A549 (cell line): ENCODE measurements around the gene TMEM170A. TPM values are rescaled to one million over a fixed set of nuclear protein-coding genes. Genes with fewer than 3 reads are reported as not detected.
"Not testable (repeated sequence)": the region's sequence is repeated elsewhere in the genome, so short reads cannot be mapped to it uniquely, and the experiment has no call there.

Source experiments
- ATAC-seq, 2 experiments: fragments of 200-7000 bp in 1 of 2; fragments of >200 bp in 1 of 2; cut with Nextera tagmentation in 1 of 2; cut with Tn5 transposase in 1 of 2; 3 replicates each; pipeline versions ENCODE4 v1.8.0 to v1.9.1; 2018 to 2020; ENCODE audit warnings: mild to moderate bottlenecking in 1 of 2, moderate library complexity in 1 of 2
- CTCF ChIA-PET: fragments of 300-600 bp; sonication (Branson Sonifier 250); formaldehyde crosslinking; extraction: SDS; loops from one replicate; lab custom pipeline; 2021; ENCODE audit warnings: antibody characterized with exemption, inconsistent platforms; lab: Yijun Ruan, JAX
- POLR2A ChIA-PET: fragments of 350-600 bp; formaldehyde crosslinking; extraction: SDS; loops from one replicate; lab custom pipeline; 2021; ENCODE audit warnings: antibody characterized with exemption, inconsistent platforms; lab: Yijun Ruan, JAX
- DNase-seq, 2 experiments: peaks; one replicate each; pipeline versions ENCODE4 v3.0.0 to v3.0.0-alpha.2; 2011 to 2016; ENCODE audit warnings: low read depth in 1 of 2, low spot score in 1 of 2
- FAIRE-seq: peaks from 2 replicates; lab custom pipeline; 2011; peaks lifted over from hg19 to GRCh38; lab: Jason Lieb, UNC
- H3K27ac ChIP-seq, 2 experiments: fragments of >200 bp; sonication (Bioruptor Twin); formaldehyde crosslinking; 3 replicates each; pipeline ENCODE4 v1.5.1; 2016 to 2017
- H3K4me1 ChIP-seq: fragments of >200 bp; sonication (Bioruptor Twin); formaldehyde crosslinking; 3 replicates; pipeline ENCODE4 v1.6.1; 2016
- H3K4me2 ChIP-seq: fragments of >200 bp; sonication (Bioruptor Twin); formaldehyde crosslinking; 3 replicates; pipeline ENCODE4 v1.6.1; 2016
- H3K4me3 ChIP-seq: fragments of >200 bp; sonication (Bioruptor Twin); formaldehyde crosslinking; 3 replicates; pipeline ENCODE4 v1.5.1; 2016
- H3K9me3 ChIP-seq: fragments of >200 bp; sonication (Bioruptor Twin); formaldehyde crosslinking; 3 replicates; pipeline ENCODE4 v1.6.1; 2016
- CHD4 ChIP-seq: fragments of 200-600 bp; sonication (generic); IDR thresholded peaks from 2 replicates; pipeline ENCODE4 v1.6.1; 2016; ENCODE audit warnings: antibody characterized with exemption, mild to moderate bottlenecking, borderline replicate concordance
- EHMT2 ChIP-seq: fragments of 200-600 bp; sonication (generic); IDR thresholded peaks from 2 replicates; pipeline ENCODE4 v1.6.1; 2016; ENCODE audit warnings: antibody characterized with exemption, low read depth, mild to moderate bottlenecking, moderate library complexity
- FOSB ChIP-seq: fragments of 250-450 bp; sonication (Bioruptor Pico); IDR thresholded peaks from 2 replicates; pipeline ENCODE4 v1.5.0; 2020; ENCODE audit warnings: mild to moderate bottlenecking, moderate library complexity
- HOXB13 ChIP-seq: fragments of 250-450 bp; sonication (Bioruptor Pico); IDR thresholded peaks from 2 replicates; pipeline ENCODE4 v1.5.0; 2020; ENCODE audit warnings: low read depth, mild to moderate bottlenecking, moderate library complexity
- HOXB5 ChIP-seq: fragments of 250-450 bp; sonication (Bioruptor Pico); IDR thresholded peaks from 2 replicates; pipeline ENCODE4 v1.5.0; 2020; ENCODE audit warnings: mild to moderate bottlenecking, moderate library complexity
- JUNB ChIP-seq: fragments of >200 bp; sonication (Bioruptor Twin); formaldehyde crosslinking; IDR thresholded peaks from 2 replicates; pipeline ENCODE4 v1.6.1; 2016
- NFE2L2 ChIP-seq: fragments of 150-350 bp; conservative IDR thresholded peaks from 2 replicates; pipeline ENCODE4 v1.6.1; 2014; ENCODE audit warnings: low read length
- NR3C1 ChIP-seq: fragments of >200 bp; sonication (Bioruptor Twin); formaldehyde crosslinking; IDR thresholded peaks from 3 replicates; pipeline ENCODE4 v1.6.1; 2017
- PHF8 ChIP-seq: fragments of 200-600 bp; sonication (generic); IDR thresholded peaks from 2 replicates; pipeline ENCODE4 v1.6.1; 2016; ENCODE audit warnings: low read depth, mild to moderate bottlenecking, antibody characterized with exemption, moderate library complexity, borderline replicate concordance
- RFX5 ChIP-seq: fragments of 450-650 bp; IDR thresholded peaks from 2 replicates; pipeline ENCODE4 v1.7.1; 2014; ENCODE audit warnings: antibody characterized with exemption, mild to moderate bottlenecking, moderate library complexity
- RNF2 ChIP-seq: fragments of 200-600 bp; sonication (generic); IDR thresholded peaks from 2 replicates; pipeline ENCODE4 v1.6.1; 2016; ENCODE audit warnings: low read depth, mild to moderate bottlenecking, antibody characterized with exemption, moderate library complexity, borderline replicate concordance
- SMC3 ChIP-seq: fragments of >200 bp; sonication (Bioruptor Twin); formaldehyde crosslinking; IDR thresholded peaks from 3 replicates; pipeline ENCODE4 v1.6.1; 2018; ENCODE audit warnings: inconsistent platforms
- ZC3H11A ChIP-seq: fragments of 450-650 bp; IDR thresholded peaks from 2 replicates; pipeline ENCODE4 v1.6.1; 2014; ENCODE audit warnings: antibody characterized with exemption, mild to moderate bottlenecking
- ZFP36 ChIP-seq: fragments of 450-650 bp; IDR thresholded peaks from 2 replicates; pipeline ENCODE4 v1.6.1; 2014; ENCODE audit warnings: borderline replicate concordance; ENCODE audit not compliant: partially characterized antibody
- WGBS: methylation state at CpG from one replicate; pipeline ENCODE4 v1.1.6; 2017; ENCODE audit errors: missing lambda C conversion rate; 5-methylcytosine and 5-hydroxymethylcytosine counted together
- polyA plus RNA-seq, 4 experiments: library from polyadenylated mRNA; depleted of rRNA in 3 of 4; stranded (reverse); fragments of >200 nt; fragmentation: RNase III in 1 of 4; extraction: RNeasy Plus Mini Kit Qiagen cat#74134 plus additional on column Dnase treatment in 1 of 4; gene quantifications; 2 replicates in 3 of 4; 3 replicates in 1 of 4; pipeline ENCODE4 v1.2.3, GENCODE V29; 2011 to 2017
- TF ChIP-seq, protein P1 (sequence below): fragments of 150-350 bp; IDR thresholded peaks from 2 replicates; pipeline ENCODE4 v1.6.1; 2014; ENCODE audit warnings: low read depth, mild to moderate bottlenecking, low read length
- TF ChIP-seq, protein P2 (sequence below): fragments of >200 bp; sonication (Bioruptor Twin); formaldehyde crosslinking; IDR thresholded peaks from 2 replicates; pipeline ENCODE4 v1.6.1; 2016
- TF ChIP-seq, protein P3 (sequence below): fragments of 250-450 bp; sonication (Bioruptor Pico); IDR thresholded peaks from 2 replicates; pipeline ENCODE4 v1.5.0; 2021; ENCODE audit warnings: mild to moderate bottlenecking, moderate library complexity, borderline replicate concordance
- TF ChIP-seq, protein P4 (sequence below): fragments of 450-650 bp; IDR thresholded peaks from 2 replicates; pipeline ENCODE4 v1.6.1; 2014; ENCODE audit warnings: antibody characterized with exemption
- TF ChIP-seq, protein P5 (sequence below): fragments of >200 bp; sonication (Bioruptor Twin); formaldehyde crosslinking; IDR thresholded peaks from 3 replicates; pipeline ENCODE4 v1.6.1; 2016

The TMEM170A gene
- polyA plus RNA-seq, 2 of the 4 experiments (the other 2 are of a cell fraction) = 13.9 to 21.7 TPM

DNA sequence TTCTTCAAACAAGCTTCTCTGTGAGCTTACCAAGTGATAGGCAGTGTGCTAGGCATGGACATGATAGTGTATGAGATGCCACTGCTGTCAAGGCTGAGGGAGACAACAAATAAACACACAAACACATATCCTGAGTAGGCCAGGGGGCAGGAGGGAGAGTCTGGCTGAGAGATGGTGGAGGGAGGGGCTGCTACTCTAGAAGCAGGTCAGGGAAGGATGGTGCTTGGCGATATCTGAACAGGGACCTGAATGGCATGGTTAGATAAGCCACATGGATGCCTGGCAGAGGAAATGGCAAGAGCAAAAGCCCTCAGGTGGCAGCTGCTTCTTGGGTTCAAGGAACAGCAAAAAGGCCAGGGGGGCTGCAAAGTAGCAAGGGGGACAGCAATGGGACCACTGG is 39.3 kb upstream of the TMEM170A start (continued):
- TF ChIP-seq, protein P1, sequence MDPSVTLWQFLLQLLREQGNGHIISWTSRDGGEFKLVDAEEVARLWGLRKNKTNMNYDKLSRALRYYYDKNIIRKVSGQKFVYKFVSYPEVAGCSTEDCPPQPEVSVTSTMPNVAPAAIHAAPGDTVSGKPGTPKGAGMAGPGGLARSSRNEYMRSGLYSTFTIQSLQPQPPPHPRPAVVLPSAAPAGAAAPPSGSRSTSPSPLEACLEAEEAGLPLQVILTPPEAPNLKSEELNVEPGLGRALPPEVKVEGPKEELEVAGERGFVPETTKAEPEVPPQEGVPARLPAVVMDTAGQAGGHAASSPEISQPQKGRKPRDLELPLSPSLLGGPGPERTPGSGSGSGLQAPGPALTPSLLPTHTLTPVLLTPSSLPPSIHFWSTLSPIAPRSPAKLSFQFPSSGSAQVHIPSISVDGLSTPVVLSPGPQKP = no peak
- TF ChIP-seq, protein P2, sequence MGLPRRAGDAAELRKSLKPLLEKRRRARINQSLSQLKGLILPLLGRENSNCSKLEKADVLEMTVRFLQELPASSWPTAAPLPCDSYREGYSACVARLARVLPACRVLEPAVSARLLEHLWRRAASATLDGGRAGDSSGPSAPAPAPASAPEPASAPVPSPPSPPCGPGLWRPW = no peak
- TF ChIP-seq SMC3 = no peak
- TF ChIP-seq, protein P3, sequence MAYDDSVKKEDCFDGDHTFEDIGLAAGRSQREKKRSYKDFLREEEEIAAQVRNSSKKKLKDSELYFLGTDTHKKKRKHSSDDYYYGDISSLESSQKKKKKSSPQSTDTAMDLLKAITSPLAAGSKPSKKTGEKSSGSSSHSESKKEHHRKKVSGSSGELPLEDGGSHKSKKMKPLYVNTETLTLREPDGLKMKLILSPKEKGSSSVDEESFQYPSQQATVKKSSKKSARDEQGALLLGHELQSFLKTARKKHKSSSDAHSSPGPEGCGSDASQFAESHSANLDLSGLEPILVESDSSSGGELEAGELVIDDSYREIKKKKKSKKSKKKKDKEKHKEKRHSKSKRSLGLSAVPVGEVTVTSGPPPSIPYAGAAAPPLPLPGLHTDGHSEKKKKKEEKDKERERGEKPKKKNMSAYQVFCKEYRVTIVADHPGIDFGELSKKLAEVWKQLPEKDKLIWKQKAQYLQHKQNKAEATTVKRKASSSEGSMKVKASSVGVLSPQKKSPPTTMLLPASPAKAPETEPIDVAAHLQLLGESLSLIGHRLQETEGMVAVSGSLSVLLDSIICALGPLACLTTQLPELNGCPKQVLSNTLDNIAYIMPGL (CRISPR knock-in tag) = no peak

DNA sequence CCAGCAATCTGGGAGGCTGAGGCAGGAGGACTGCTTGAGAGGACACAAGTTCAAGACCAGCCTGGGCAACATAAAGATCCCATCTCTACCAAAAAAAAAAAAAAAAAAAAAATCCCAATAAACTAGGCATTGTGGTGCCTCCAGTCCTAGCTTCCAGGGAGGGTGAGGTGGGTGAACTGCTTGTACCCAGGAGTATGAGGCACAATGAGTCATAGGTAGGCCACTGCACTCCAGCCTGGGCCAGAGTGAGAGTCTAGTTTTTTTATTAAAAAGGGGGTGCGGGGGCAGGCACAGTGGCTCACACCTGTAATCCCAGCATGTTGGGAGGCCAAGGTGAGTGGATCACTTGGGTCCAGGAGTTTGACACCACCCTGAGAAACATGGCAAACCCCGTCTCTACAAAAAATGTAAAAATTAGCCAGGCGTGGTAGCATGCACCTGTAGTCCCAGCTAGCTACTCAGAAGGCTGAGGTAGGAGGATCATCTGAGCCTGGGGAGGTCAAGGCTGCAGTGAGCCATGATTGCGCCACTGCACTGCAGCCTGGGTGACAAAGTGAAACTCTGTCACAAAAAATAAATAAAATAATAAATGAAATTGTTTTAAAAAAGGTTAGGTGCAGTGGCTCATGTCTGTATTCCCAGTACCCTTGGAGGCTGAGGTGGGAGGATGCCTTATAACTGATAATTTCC is 38.6 kb upstream of the TMEM170A start:
- TF ChIP-seq EHMT2 = no peak
- no peak for TF ChIP-seq JUNB
- no peak for TF ChIP-seq PHF8
- ChIA-PET CTCF (interaction anchor here (0.7 to 1.7 kb wide), 5 partner anchors 9 to 38 kb away, joined by 3 to 8 read pairs (median 4); no protein-coding TSS in a partner anchor), POLR2A (no interaction called here)
- H3K4me1 ChIP-seq = peaks cover 19% of the 10 kb centered on the region; the same call in 2 of the 3 replicates
- DNase-seq = no peak
- no peak overlapping the region for H3K27ac ChIP-seq
- no peak overlapping the region for H3K4me3 ChIP-seq
- FAIRE-seq = no peak
- 86% methylated on average over 4 of the region's 4 CpGs for WGBS
- no peak for ATAC-seq
- H3K4me2 ChIP-seq = no peak overlapping the region
- 0 out of 3 replicates have a peak, but pooled peaks cover 3% of the 10 kb centered on the region for H3K9me3 ChIP-seq

DNA sequence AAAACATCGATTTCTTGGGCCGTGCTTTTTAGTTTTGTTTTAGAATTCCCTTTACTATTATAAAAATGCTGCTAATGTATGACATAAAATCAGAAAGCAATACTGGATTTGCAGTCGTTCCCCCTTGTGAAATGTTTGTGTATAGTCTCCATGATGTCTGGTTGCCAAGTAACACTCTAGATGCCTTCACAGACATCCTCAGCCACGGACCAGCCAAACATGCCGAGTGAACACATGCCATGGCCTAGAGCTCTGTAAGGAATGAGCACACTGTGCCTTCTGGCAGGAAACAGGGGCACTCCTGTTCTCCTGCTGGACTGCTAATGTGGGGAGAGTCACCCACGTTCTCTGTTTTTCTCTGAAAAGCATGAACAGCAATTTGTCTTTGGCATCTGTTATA is 37.3 kb upstream of the TMEM170A start:
- H3K27ac ChIP-seq, H3K4me2 ChIP-seq, H3K9me3 ChIP-seq, H3K4me3 ChIP-seq, POLR2A ChIA-PET, FAIRE-seq: not testable (repeated sequence)
- CTCF ChIA-PET = interaction anchor here (1.5 kb wide), 1 partner anchor 15 kb away, joined by 5 read pairs; no protein-coding TSS in a partner anchor
- H3K4me1 ChIP-seq = peaks cover 15% of the 10 kb centered on the region; the same call in 2 of the 3 replicates
- DNase-seq = peak in 1 of 2 experiments; percentile 38
- WGBS = 57% methylated on average over 6 of the region's 6 CpGs
- peak in 1 of 2 experiments; percentile 73; a peak in 3 of 6 replicates for ATAC-seq

DNA sequence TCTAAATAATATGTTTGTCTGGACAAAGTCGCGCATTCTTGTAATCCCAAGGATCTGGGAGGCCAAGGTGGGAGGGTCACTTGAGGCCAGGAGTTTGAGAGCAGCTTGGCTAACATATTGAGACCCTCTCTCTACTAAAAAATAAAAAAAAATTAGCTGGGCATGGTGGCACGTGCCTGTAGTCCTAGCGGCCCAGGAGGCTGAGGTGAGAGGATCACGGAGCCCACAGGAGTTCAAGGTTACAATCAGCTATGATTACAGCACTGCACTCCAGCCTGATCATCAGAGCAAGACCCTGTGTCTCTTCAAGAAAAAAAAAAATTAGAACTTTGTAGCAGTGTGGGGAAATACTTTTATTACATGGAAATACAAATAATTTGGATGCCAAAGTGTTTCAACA is 36.9 kb upstream of the TMEM170A start:
- DNase-seq = no peak
- no peak for FAIRE-seq
- H3K4me3 ChIP-seq = no peak overlapping the region
- 0 out of 3 replicates have a peak, but pooled peaks cover 3% of the 10 kb centered on the region for H3K9me3 ChIP-seq
- TF ChIP-seq, protein P4, sequence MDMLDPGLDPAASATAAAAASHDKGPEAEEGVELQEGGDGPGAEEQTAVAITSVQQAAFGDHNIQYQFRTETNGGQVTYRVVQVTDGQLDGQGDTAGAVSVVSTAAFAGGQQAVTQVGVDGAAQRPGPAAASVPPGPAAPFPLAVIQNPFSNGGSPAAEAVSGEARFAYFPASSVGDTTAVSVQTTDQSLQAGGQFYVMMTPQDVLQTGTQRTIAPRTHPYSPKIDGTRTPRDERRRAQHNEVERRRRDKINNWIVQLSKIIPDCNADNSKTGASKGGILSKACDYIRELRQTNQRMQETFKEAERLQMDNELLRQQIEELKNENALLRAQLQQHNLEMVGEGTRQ = no peak
- TF ChIP-seq ZFP36 (no peak), RNF2 (no peak), RFX5 (no peak), ZC3H11A (no peak), FOSB (CRISPR knock-in tag) (no peak), HOXB13 (CRISPR knock-in tag) (no peak), EHMT2 (no peak), HOXB5 (CRISPR knock-in tag) (no peak), CHD4 (no peak), NFE2L2 (no peak), NR3C1 (no peak)
- TF ChIP-seq, protein P3 (CRISPR knock-in tag) = no peak
- TF ChIP-seq, protein P5, sequence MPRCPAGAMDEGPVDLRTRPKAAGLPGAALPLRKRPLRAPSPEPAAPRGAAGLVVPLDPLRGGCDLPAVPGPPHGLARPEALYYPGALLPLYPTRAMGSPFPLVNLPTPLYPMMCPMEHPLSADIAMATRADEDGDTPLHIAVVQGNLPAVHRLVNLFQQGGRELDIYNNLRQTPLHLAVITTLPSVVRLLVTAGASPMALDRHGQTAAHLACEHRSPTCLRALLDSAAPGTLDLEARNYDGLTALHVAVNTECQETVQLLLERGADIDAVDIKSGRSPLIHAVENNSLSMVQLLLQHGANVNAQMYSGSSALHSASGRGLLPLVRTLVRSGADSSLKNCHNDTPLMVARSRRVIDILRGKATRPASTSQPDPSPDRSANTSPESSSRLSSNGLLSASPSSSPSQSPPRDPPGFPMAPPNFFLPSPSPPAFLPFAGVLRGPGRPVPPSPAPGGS = no peak
- TF ChIP-seq, protein P2 = no peak
- TF ChIP-seq, protein P1 = no peak
- ChIA-PET CTCF (interaction anchor here (1.1 to 1.5 kb wide), 2 partner anchors 16 to 36 kb away, joined by 3 to 5 read pairs; no protein-coding TSS in a partner anchor), POLR2A (no interaction called here)
- WGBS = 66% methylated on average over 5 of the region's 5 CpGs
- H3K4me1 ChIP-seq = peaks cover 13% of the 10 kb centered on the region; the same call in 2 of the 3 replicates
- H3K4me2 ChIP-seq = no peak overlapping the region
- H3K27ac ChIP-seq = no peak overlapping the region
- ATAC-seq = no peak
